Mesenchymal stem cell (in vitro differentiated cells and primary cell): ENCODE measurements around the gene ZNF766.

ENCODE experiments used
- DNase-seq: peaks from one replicate; pipeline ENCODE4 v3.0.0-alpha.2; 2013
- H2AFZ ChIP-seq: one replicate; pipeline ENCODE4 v1.6.1; 2013; ENCODE audit warnings: low read depth, mild to moderate bottlenecking, control low read depth, inconsistent platforms, low read length, moderate library complexity
- H2AK5ac ChIP-seq: 2 replicates; pipeline ENCODE4 v1.6.1; 2013; ENCODE audit warnings: low read length, moderate library complexity, mild to moderate bottlenecking, inconsistent platforms; ENCODE audit not compliant: severe bottlenecking
- H2BK120ac ChIP-seq: one replicate; pipeline ENCODE4 v1.6.1; 2013; ENCODE audit warnings: low read depth, mild to moderate bottlenecking, inconsistent platforms, low read length, moderate library complexity
- H2BK12ac ChIP-seq, 2 experiments: one replicate each; pipeline ENCODE4 v1.6.1; 2013; ENCODE audit warnings: inconsistent platforms in 2 of 2, low read length in 2 of 2, mild to moderate bottlenecking in 2 of 2, moderate library complexity in 2 of 2, control low read depth in 1 of 2
- H2BK15ac ChIP-seq: one replicate; pipeline ENCODE4 v1.6.1; 2013; ENCODE audit warnings: mild to moderate bottlenecking, low read depth, inconsistent platforms; ENCODE audit not compliant: poor library complexity, severe bottlenecking
- H2BK5ac ChIP-seq: 2 replicates; pipeline ENCODE4 v1.6.1; 2013; ENCODE audit warnings: low read depth, mild to moderate bottlenecking, low read length, control low read depth, inconsistent platforms; ENCODE audit not compliant: poor library complexity, severe bottlenecking
- H3K14ac ChIP-seq, 2 experiments: one replicate each; pipeline ENCODE4 v1.6.1; 2013; ENCODE audit warnings: inconsistent platforms in 2 of 2, low read length in 2 of 2, control low read depth in 1 of 2, mild to moderate bottlenecking in 1 of 2, moderate library complexity in 1 of 2
- H3K18ac ChIP-seq, 2 experiments: one replicate each; pipeline ENCODE4 v1.6.1; 2013; ENCODE audit warnings: inconsistent platforms in 2 of 2, low read length in 2 of 2, control low read depth in 1 of 2, low read depth in 1 of 2, mild to moderate bottlenecking in 1 of 2
- H3K23ac ChIP-seq, 2 experiments: one replicate each; pipeline ENCODE4 v1.6.1; 2013; ENCODE audit warnings: inconsistent platforms in 2 of 2, low read length in 2 of 2, mild to moderate bottlenecking in 2 of 2, moderate library complexity in 2 of 2, control low read depth in 1 of 2
- H3K27ac ChIP-seq: 2 replicates; pipeline ENCODE4 v1.5.1; 2013; ENCODE audit warnings: mild to moderate bottlenecking, moderate library complexity, low read length, control low read depth, inconsistent platforms; ENCODE audit not compliant: poor library complexity, severe bottlenecking
- H3K27me3 ChIP-seq, 2 experiments: 2 replicates each; pipeline versions ENCODE4 v1.6.1 to v1.7.0; 2013; ENCODE audit warnings: low read length in 2 of 2, mild to moderate bottlenecking in 2 of 2, moderate library complexity in 2 of 2, control low read depth in 1 of 2, inconsistent platforms in 1 of 2; ENCODE audit not compliant: control insufficient read depth in 1 of 2, insufficient read depth in 1 of 2
- H3K36me3 ChIP-seq, 2 experiments: 2 replicates each; pipeline versions ENCODE4 v1.6.1 to v1.7.0; 2013; ENCODE audit warnings: low read length in 2 of 2, control low read depth in 1 of 2, inconsistent platforms in 1 of 2, low read depth in 1 of 2, mild to moderate bottlenecking in 1 of 2; ENCODE audit not compliant: insufficient read depth in 2 of 2, control insufficient read depth in 1 of 2
- H3K4ac ChIP-seq, 2 experiments: one replicate each; pipeline ENCODE4 v1.6.1; 2013; ENCODE audit warnings: inconsistent platforms in 2 of 2, low read length in 2 of 2, mild to moderate bottlenecking in 2 of 2, moderate library complexity in 2 of 2, control low read depth in 1 of 2, low read depth in 1 of 2
- H3K4me1 ChIP-seq: 2 replicates; pipeline ENCODE4 v1.6.1; 2013; ENCODE audit warnings: low read depth, low read length, control low read depth; ENCODE audit not compliant: control insufficient read depth, insufficient read depth
- H3K4me2 ChIP-seq: 2 replicates; pipeline ENCODE4 v1.6.1; 2013; ENCODE audit warnings: low read length, mild to moderate bottlenecking, inconsistent platforms; ENCODE audit not compliant: poor library complexity, severe bottlenecking
- H3K4me3 ChIP-seq, 2 experiments: 2 replicates each; pipeline versions ENCODE4 v1.5.1 to v1.7.0; 2013; ENCODE audit warnings: low read length in 2 of 2, mild to moderate bottlenecking in 2 of 2, control low read depth in 1 of 2, low read depth in 1 of 2; ENCODE audit not compliant: insufficient read depth in 1 of 2
- H3K79me1 ChIP-seq: replicated peaks from 2 replicates; pipeline ENCODE4 v1.6.1; 2013; ENCODE audit warnings: mild to moderate bottlenecking, control low read depth, low read length, inconsistent platforms; ENCODE audit not compliant: poor library complexity, severe bottlenecking
- H3K9ac ChIP-seq: 2 replicates; pipeline ENCODE4 v1.7.0; 2013; ENCODE audit warnings: mild to moderate bottlenecking, low read length, moderate library complexity
- H3K9me3 ChIP-seq: 2 replicates; pipeline ENCODE4 v1.7.0; 2013; ENCODE audit warnings: mild to moderate bottlenecking, low read length; ENCODE audit not compliant: control insufficient read depth
- H4K8ac ChIP-seq: one replicate; pipeline ENCODE4 v1.6.1; 2013; ENCODE audit warnings: inconsistent platforms, mild to moderate bottlenecking, low read length, moderate library complexity
- H4K91ac ChIP-seq: one replicate; pipeline ENCODE4 v1.6.1; 2013; ENCODE audit warnings: mild to moderate bottlenecking, low read length, inconsistent platforms
- WGBS: methylation state at CpG from one replicate; pipeline ENCODE4 v1.1.7; 2013; ENCODE audit warnings: mixed read lengths; 5-methylcytosine and 5-hydroxymethylcytosine counted together

ZNF766 gene

GRCh38 chr19:52297601-52298364 lies 28.4 kb downstream of the ZNF766 start:
- Histone ChIP-seq H4K8ac (peak overlapping the region; percentile 91), H3K4me1 (peaks cover 3% of the 10 kb centered on the region), H3K4ac (peak overlapping the region; percentile 93 to 94), H3K27me3 (no peaks in the 10 kb centered on the region), H2BK5ac (no peak overlapping the region), H3K27ac (peak overlapping the region; percentile 97), H3K23ac (no peak overlapping the region), H4K91ac (peak overlapping the region; percentile 89), H2BK15ac (no peak overlapping the region), H2BK120ac (peak overlapping the region; percentile 79), H3K9me3 (peaks cover 37% of the 10 kb centered on the region), H3K4me2 (peak overlapping the region; percentile 44), H2AFZ (peak overlapping the region; percentile 20), H3K79me1 (peaks cover 37% of the 10 kb centered on the region), H3K14ac (peak overlapping the region in 1 of 2 experiments; percentile 87), H2BK12ac (no peak overlapping the region), H3K4me3 (peak overlapping the region; percentile 87 to 97), H3K9ac (peak overlapping the region; percentile 100), H3K18ac (peak overlapping the region; percentile 92 to 94), H3K36me3 (peaks cover 30 to 38% of the 10 kb centered on the region in 2 experiments), H2AK5ac (peak overlapping the region; percentile 45)
- peak; percentile 20 for DNase-seq
- WGBS = 16% methylated on average over 18 of the region's 18 CpGs

GRCh38 chr19:52307275-52307674 lies 37.9 kb downstream of the ZNF766 start:
- Histone ChIP-seq H2BK12ac (no peak overlapping the region), H3K4me1 (no peaks in the 10 kb centered on the region), H3K18ac (no peak overlapping the region), H3K14ac (no peak overlapping the region), H3K27ac (no peak overlapping the region), H3K4me3 (peak overlapping the region in 1 of 2 experiments; percentile 60), H3K79me1 (peaks cover 15% of the 10 kb centered on the region), H3K4me2 (no peak overlapping the region), H3K27me3 (no peaks in the 10 kb centered on the region), H3K9me3 (peaks cover 87% of the 10 kb centered on the region), H2BK120ac (no peak overlapping the region), H4K8ac (no peak overlapping the region), H3K4ac (no peak overlapping the region), H2BK5ac (no peak overlapping the region), H4K91ac (no peak overlapping the region), H3K9ac (no peak overlapping the region), H3K23ac (no peak overlapping the region), H3K36me3 (peaks cover 53 to 86% of the 10 kb centered on the region in 2 experiments), H2BK15ac (no peak overlapping the region), H2AFZ (no peak overlapping the region), H2AK5ac (no peak overlapping the region)
- peak; percentile 44 for DNase-seq
- WGBS = over 99% methylated on average over 10 of the region's 10 CpGs

GRCh38 chr19:52322429-52322828 lies 53.0 kb downstream of the ZNF766 start:
- Histone ChIP-seq H2BK12ac (no peak overlapping the region), H3K23ac (no peak overlapping the region), H4K91ac (no peak overlapping the region), H3K9me3 (peaks cover 97% of the 10 kb centered on the region), H3K4me1 (no peaks in the 10 kb centered on the region), H2BK120ac (no peak overlapping the region), H3K9ac (no peak overlapping the region), H3K27me3 (no peaks in the 10 kb centered on the region), H2BK15ac (no peak overlapping the region), H3K36me3 (peaks cover 21 to 60% of the 10 kb centered on the region in 2 experiments), H4K8ac (no peak overlapping the region), H3K18ac (no peak overlapping the region), H3K4me3 (peak overlapping the region in 1 of 2 experiments; percentile 64), H2BK5ac (no peak overlapping the region), H3K79me1 (peaks cover 3% of the 10 kb centered on the region), H3K4me2 (no peak overlapping the region), H3K4ac (no peak overlapping the region), H3K14ac (no peak overlapping the region), H2AK5ac (no peak overlapping the region), H3K27ac (no peak overlapping the region), H2AFZ (no peak overlapping the region)
- DNase-seq = no peak
- WGBS = 98% methylated on average over 4 of the region's 6 CpGs

DNA sequence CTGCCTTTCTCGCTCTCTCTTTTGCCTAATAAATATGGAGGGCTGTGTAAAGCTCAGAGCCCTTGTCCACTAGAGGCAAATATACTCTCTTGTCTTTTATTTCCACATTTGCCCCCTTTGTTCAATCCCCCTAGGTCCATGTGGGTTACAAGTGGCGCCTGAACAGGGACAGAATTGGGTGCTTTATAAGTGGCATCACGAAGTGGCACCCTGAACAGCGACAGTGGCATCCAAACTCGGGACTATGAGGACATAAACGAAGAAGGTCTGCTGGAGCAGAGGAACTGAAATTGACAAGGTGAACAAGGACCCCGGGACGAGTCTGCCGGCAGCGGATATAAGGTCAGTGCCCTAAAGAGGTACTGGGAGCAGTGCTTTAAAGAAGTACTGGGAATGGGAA lies 62.4 kb downstream of the ZNF766 start:
- H3K4me1 ChIP-seq = peaks cover 5% of the 10 kb centered on the region
- 78% methylated on average over 10 of the region's 10 CpGs for WGBS
- no peak overlapping the region for H3K9ac ChIP-seq
- no peak overlapping the region for H3K27ac ChIP-seq
- H3K27me3 ChIP-seq = no peaks in the 10 kb centered on the region
- H3K36me3 ChIP-seq = peaks cover 0 to 2% of the 10 kb centered on the region in 2 experiments
- no peak overlapping the region for H2BK12ac ChIP-seq
- no peak overlapping the region for H3K4me2 ChIP-seq
- no peak overlapping the region for H3K18ac ChIP-seq
- H3K4ac ChIP-seq = no peak overlapping the region
- no peak overlapping the region for H2AK5ac ChIP-seq
- no peak overlapping the region for H2BK120ac ChIP-seq
- no peak overlapping the region for H3K23ac ChIP-seq
- no peak overlapping the region for H2AFZ ChIP-seq
- H3K4me3 ChIP-seq = no peak overlapping the region
- DNase-seq = peak; percentile 30
- no peak overlapping the region for H2BK5ac ChIP-seq
- H4K91ac ChIP-seq = no peak overlapping the region
- peaks cover 72% of the 10 kb centered on the region for H3K9me3 ChIP-seq
- no peak overlapping the region for H3K14ac ChIP-seq
- H4K8ac ChIP-seq = no peak overlapping the region
- H2BK15ac ChIP-seq = no peak overlapping the region
- peaks cover 5% of the 10 kb centered on the region for H3K79me1 ChIP-seq
